GM18861 (cell line): ENCODE results near the gene ATP6AP1.
A peak's percentile ranks its signal among the peaks of the same experiment; 100 is the strongest.

Experiments used
- ATAC-seq: cut with Tn5 transposase; IDR thresholded peaks from one replicate; pipeline ENCODE4 v1.9.1; 2021; ENCODE audit not compliant: unreplicated experiment

The ATP6AP1 gene

GRCh38 chrX:154470914-154471568, 42.6 kb downstream of the ATP6AP1 start:
- ATAC-seq: no peak

- no peak for ATAC-seq
Measured at GRCh38 chrX:154471839-154472684, 43.6 kb downstream of the ATP6AP1 start.

GRCh38 chrX:154472685-154473632, 44.5 kb downstream of the ATP6AP1 start:
- ATAC-seq: no peak

GRCh38 chrX:154473683-154474082, 45.2 kb downstream of the ATP6AP1 start:
- ATAC-seq: no peak

- no peak for ATAC-seq
Measured at GRCh38 chrX:154476821-154477220, 48.3 kb downstream of the ATP6AP1 start.

GRCh38 chrX:154477891-154478477, 49.5 kb downstream of the ATP6AP1 start:
- no peak for ATAC-seq

GRCh38 chrX:154478728-154479622, 50.5 kb downstream of the ATP6AP1 start, which contains the start of gene LAGE3:
Gene LAGE3 (minus strand): TSS chrX:154479281. CDS start chrX:154478915, 366 bp downstream.
- ATAC-seq: peak; percentile 82

GRCh38 chrX:154481195-154481594, 52.7 kb downstream of the ATP6AP1 start:
- ATAC-seq: no peak

- ATAC-seq: no peak
Measured at GRCh38 chrX:154481911-154482601, 53.6 kb downstream of the ATP6AP1 start.

GRCh38 chrX:154482786-154483185, 54.3 kb downstream of the ATP6AP1 start:
- ATAC-seq: no peak

- no peak for ATAC-seq
Measured at GRCh38 chrX:154483325-154483724, 54.8 kb downstream of the ATP6AP1 start.

- no peak for ATAC-seq
Measured at GRCh38 chrX:154484255-154485149, 56.0 kb downstream of the ATP6AP1 start.

GRCh38 chrX:154485150-154486051, 56.9 kb downstream of the ATP6AP1 start:
- no peak for ATAC-seq

GRCh38 chrX:154486052-154486395, 57.5 kb downstream of the ATP6AP1 start:
- no peak for ATAC-seq
